Chondrocyte (in vitro differentiated cells): ENCODE results near the gene RHOC. TPM values are rescaled to one million over a fixed set of nuclear protein-coding genes. Genes with fewer than 3 reads are reported as not detected.

Experiments
- DNase-seq: peaks from one replicate; pipeline ENCODE4 v3.0.0; 2021; ENCODE audit warnings: mixed read lengths, low spot score
- H3K27ac Mint-ChIP-seq: one replicate; pipeline ENCODE4 v1.8.0; 2021; ENCODE audit warnings: mild to moderate bottlenecking, moderate library complexity, mixed read lengths; ENCODE audit not compliant: unreplicated experiment
- H3K27me3 Mint-ChIP-seq: 2 replicates; pipeline ENCODE4 v1.8.0; 2021; ENCODE audit warnings: low read depth, mixed read lengths
- H3K36me3 Mint-ChIP-seq: 2 replicates; pipeline ENCODE4 v1.8.0; 2021; ENCODE audit warnings: low read depth, mixed read lengths
- H3K4me1 Mint-ChIP-seq: 2 replicates; pipeline ENCODE4 v1.8.0; 2021; ENCODE audit warnings: low read depth, mild to moderate bottlenecking, mixed read lengths
- H3K4me3 Mint-ChIP-seq: one replicate; pipeline ENCODE4 v1.8.0; 2021; ENCODE audit warnings: mild to moderate bottlenecking, moderate library complexity, mixed read lengths; ENCODE audit not compliant: unreplicated experiment
- H3K9me3 Mint-ChIP-seq: 2 replicates; pipeline ENCODE4 v1.8.0; 2021; ENCODE audit warnings: low read depth, mixed read lengths
- CTCF ChIP-seq: fragments of 200-600 bp; sonication (generic); IDR thresholded peaks from 2 replicates; pipeline ENCODE4 v1.5.0; 2021; ENCODE audit warnings: antibody characterized with exemption, mild to moderate bottlenecking, moderate library complexity
- total RNA-seq: library from RNA; stranded (reverse); gene quantifications from 3 replicates; pipeline ENCODE4 v1.2.1, GENCODE V29; 2021

Gene RHOC
- total RNA-seq, 1 donor from 2014 or later, result 446 TPM

DNA sequence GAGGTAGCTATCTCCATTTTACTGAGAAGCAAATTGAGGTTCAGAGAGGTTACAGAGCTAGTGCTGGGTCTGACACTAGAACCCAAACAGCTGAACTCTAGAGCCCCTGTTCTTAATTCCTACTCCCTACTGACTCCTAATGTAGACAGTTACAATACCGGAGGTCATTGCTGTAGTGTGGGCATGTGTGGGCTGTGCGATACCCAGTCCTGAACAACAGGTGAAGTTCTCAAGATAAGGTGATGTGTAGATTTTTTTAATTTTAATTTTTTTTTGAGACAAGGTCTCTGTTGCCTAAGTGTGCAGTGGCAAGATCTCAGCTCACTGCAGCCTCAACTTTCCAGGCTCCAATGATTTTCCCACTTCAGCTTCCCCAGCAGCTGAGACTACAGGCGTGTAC, 1.6 kb upstream of the RHOC start:
- Mint-ChIP-seq H3K4me1 (peaks cover 32% of the 10 kb centered on the region), H3K9me3 (no peaks in the 10 kb centered on the region), H3K27ac (no peak overlapping the region), H3K4me3 (no peak overlapping the region), H3K27me3 (no peaks in the 10 kb centered on the region), H3K36me3 (no peaks in the 10 kb centered on the region)
- no peak for TF ChIP-seq CTCF
- DNase-seq, result no peak

DNA sequence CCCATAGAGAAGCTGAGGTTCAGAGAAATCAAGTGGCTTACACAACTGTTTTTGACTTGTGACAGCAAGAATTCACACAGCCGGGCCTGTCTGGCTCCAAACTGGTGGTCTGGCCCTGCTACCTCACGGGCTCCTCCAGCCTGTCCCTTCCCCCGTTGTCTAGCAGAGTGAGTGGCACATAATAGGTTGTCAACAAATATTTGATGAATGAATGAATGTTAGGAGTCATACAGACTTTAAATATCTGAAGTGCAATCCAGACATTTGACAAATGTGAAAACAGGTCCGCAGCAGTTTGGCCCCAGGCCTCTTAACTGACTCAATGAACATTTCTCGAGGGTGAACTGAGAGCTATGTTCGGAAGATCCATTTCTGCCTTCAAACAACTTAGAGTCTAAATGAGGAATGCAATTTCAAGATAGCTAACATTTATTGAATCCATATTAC, 1.1 kb upstream of the RHOC start:
- DNase-seq, result no peak
- no peaks in the 10 kb centered on the region for H3K36me3 Mint-ChIP-seq
- no peak for TF ChIP-seq CTCF
- H3K4me3 Mint-ChIP-seq, result peak overlapping the region; percentile 70
- H3K27ac Mint-ChIP-seq, result peak overlapping the region; percentile 89
- H3K4me1 Mint-ChIP-seq, result peaks cover 37% of the 10 kb centered on the region
- H3K27me3 Mint-ChIP-seq, result no peaks in the 10 kb centered on the region
- H3K9me3 Mint-ChIP-seq, result no peaks in the 10 kb centered on the region

DNA sequence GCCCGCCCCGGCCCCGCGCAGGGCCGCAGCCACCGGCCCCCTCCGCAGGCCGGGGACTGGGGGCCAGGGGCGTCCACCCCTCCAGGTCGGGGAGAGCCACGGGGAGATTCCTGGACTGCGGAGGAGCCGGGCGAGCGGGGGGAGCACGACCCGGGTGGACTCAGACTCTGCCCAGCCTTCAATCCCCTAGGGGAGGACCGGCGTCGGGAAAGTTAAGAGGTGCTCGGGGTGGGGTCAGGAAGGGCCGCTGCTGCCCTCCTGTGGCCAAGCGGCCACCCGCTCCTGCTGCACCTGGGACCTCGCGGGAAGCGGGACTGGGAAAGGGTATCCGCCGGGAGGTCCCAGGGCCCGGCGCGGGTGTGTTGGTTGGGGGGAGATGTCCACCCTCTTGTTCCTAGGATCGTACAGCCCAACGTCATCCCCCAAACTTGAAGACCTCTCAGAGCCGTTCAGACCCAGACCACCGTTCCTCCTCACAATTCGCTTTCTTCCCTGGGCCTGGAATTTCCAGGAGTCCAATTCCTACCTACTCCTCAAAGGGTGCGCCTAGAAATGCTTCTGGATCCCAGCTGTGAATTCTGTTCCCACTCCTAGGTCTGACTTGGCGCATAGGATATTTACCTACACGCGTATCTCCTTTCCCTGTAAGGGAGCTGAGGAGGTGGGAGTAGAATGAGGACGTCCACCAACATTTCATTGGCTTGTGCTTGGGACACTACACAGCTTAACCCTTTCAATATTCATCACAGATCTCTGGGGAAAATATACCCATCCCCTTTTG, 484 bp upstream of the RHOC start:
- DNase-seq, result no peak
- Mint-ChIP-seq H3K4me3 (peak overlapping the region; percentile 70), H3K36me3 (peaks cover 3% of the 10 kb centered on the region), H3K4me1 (peaks cover 43% of the 10 kb centered on the region), H3K9me3 (no peaks in the 10 kb centered on the region), H3K27ac (peak overlapping the region; percentile 89), H3K27me3 (no peaks in the 10 kb centered on the region)
- peak; percentile 89 for TF ChIP-seq CTCF

- no peaks in the 10 kb centered on the region for H3K9me3 Mint-ChIP-seq
- DNase-seq, result no peak
- H3K27me3 Mint-ChIP-seq, result no peaks in the 10 kb centered on the region
- TF ChIP-seq CTCF, result no peak
- peaks cover 66% of the 10 kb centered on the region for H3K4me1 Mint-ChIP-seq
- peaks cover 11% of the 10 kb centered on the region for H3K36me3 Mint-ChIP-seq
- H3K4me3 Mint-ChIP-seq, result peak overlapping the region; percentile 71
- H3K27ac Mint-ChIP-seq, result peak overlapping the region; percentile 90
Measured at GRCh38 chr1:112704934-112705627, 1.8 kb downstream of the RHOC start.

DNA sequence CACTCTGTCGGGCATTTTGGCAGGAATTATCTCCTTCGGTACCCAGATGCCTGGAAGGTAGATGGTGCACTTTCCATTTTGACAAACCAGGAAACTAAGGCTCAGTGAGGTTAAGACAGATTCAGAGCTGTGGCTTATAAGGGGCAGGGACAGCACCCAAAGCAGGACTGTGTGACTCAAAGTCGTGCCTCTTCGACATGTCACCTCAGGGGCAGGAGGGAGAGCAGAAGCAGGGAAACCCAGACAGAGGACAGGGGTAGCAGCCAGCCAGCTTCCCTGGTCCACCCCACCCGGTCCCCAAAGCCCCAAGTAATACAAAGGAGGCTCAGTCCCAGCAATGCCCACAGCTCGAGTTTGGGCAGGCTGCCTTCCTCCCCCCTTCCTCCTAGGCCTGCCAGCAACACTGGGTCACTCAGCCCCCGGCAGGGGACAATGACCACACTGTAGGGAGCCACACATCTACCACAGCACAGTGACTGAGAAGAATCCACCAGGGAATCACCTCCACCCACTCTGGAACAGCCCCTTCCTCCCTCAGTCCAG, 2.5 kb downstream of the RHOC start:
- Mint-ChIP-seq H3K27me3 (no peaks in the 10 kb centered on the region), H3K4me1 (peaks cover 73% of the 10 kb centered on the region), H3K36me3 (peaks cover 15% of the 10 kb centered on the region), H3K27ac (peak overlapping the region; percentile 90), H3K9me3 (no peaks in the 10 kb centered on the region), H3K4me3 (peak overlapping the region; percentile 71)
- DNase-seq, result no peak
- TF ChIP-seq CTCF, result no peak
